ENCODE results near the gene MYL12B.

- TF ChIP-seq CBX8 (IDR thresholded peaks at IDR 0.05; ENCODE audit: borderline replicate concordance, low read depth, low read length) (no peak), POLR2A (IDR thresholded peaks at IDR 0.05; ENCODE audit: control extremely low read depth in 1 of 2, low read depth in 2 of 2, low read length in 2 of 2) (no peak), CEBPB (IDR thresholded peaks at IDR 0.05; ENCODE audit: low read depth, low read length) (no peak), RFX5 (IDR thresholded peaks at IDR 0.05; ENCODE audit: borderline replicate concordance, low read depth, low read length) (no peak), CTCF (IDR thresholded peaks at IDR 0.05; ENCODE audit: control extremely low read depth in 1 of 3, insufficient read depth in 1 of 3, low read depth in 1 of 3, low read length in 3 of 3) (no peak)
These were observed 42.1 kb upstream of the MYL12B start, which contains the start of gene MYOM1 for GRCh38 chr18:3219631-3220335.

Measured in H1 (cell line).